ENCODE results near the gene KCND1. TPM values are rescaled to one million over a fixed set of nuclear protein-coding genes. Genes with fewer than 3 reads are reported as not detected.

The KCND1 gene
- total and polyA plus RNA-seq, 10 of the 15 experiments (the other 5 are each of a cell fraction or from before 2014, with no cell fraction given): 0.02 to 1.0 (median 0.39) TPM

DNA sequence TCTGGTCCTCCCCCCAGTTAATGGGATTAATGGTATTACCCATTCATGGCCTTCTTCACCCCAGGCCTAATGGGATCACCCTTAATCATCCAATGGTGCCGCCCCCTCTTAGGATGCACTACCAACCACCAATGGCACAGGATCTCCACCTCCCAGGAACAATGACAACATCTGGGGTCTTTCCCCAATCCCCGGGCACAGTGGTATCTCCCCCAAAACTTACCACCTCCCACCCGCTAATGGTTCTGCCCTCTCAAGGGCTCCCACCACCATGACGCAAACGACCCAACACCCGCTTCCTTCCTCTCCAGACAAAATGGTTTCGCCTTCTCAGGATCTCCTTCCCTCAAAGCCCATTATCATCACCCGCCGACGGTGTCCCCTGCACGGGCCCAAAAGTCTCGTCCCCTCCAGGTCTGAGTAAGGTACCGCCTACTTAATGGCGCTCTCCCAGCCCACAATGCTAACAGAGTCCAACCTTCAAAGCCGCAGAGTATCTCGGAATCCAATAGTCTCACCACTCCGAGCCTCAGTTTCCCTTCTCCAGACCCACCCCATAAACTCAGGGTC, 30.0 kb upstream of the KCND1 start:
- WGBS (ENCODE audit: insufficient coverage, insufficient replicate concordance, low lambda C conversion rate, missing lambda C conversion rate): 31% methylated on average over 17 of the region's 17 CpGs
- H3K4me1 ChIP-seq (ENCODE audit: control insufficient read depth, insufficient read depth, low read length): no peaks in the 10 kb centered on the region; the same call in none of the 2 replicates
- BruUV-seq (replicated peaks): TSS peak; percentile 69
- peak overlapping the region; percentile 62 for H3K4me3 ChIP-seq
- H3K4me2 ChIP-seq (ENCODE audit: control insufficient read depth, insufficient read depth): peak overlapping the region; percentile 49
- H3K79me2 ChIP-seq (ENCODE audit: control insufficient read depth, insufficient read depth, low read length): peaks cover 15% of the 10 kb centered on the region
- H4K20me1 ChIP-seq (ENCODE audit: control insufficient read depth, insufficient read depth): no peaks in the 10 kb centered on the region; the same call in 1 of the 2 replicates
- ChIA-PET POLR2A (interaction anchor here (0.9 to 2.1 kb wide), 7 partner anchors 11 to 201 kb away, joined by 3 to 19 read pairs (median 5); partner anchors contain the start of genes HDAC6, PQBP1, TFE3 and TIMM17B), RAD21 (ENCODE audit: unreplicated experiment) (interaction anchor here (0.7 to 1.4 kb wide), 4 partner anchors 29 to 270 kb away, joined by 3 to 9 read pairs (median 4); no protein-coding TSS in a partner anchor), SMC1A (ENCODE audit: uncharacterized antibody, unreplicated experiment) (interaction anchor here (1.1 to 1.8 kb wide), 2 partner anchors 40 to 42 kb away, joined by 3 to 7 read pairs; no protein-coding TSS in a partner anchor), CTCF (interaction anchor here (0.7 to 1.3 kb wide), 4 partner anchors 40 to 189 kb away, joined by 3 to 6 read pairs (median 3); no protein-coding TSS in a partner anchor)
- intact Hi-C loops (cut with micrococcal nuclease; ENCODE audit: unreplicated experiment) (loop anchor here (2.0 to 5.0 kb wide), 2 partner anchors 41 to 43 kb away; partner anchors contain the start of gene TFE3), in situ Hi-C loops (cut with MboI) (no loop called here)
- H3K9ac ChIP-seq (ENCODE audit: control insufficient read depth, insufficient read depth, low read length): peak overlapping the region; percentile 85
- no peaks in the 10 kb centered on the region for H3K9me3 ChIP-seq (replicated peaks; ENCODE audit: control insufficient read depth, insufficient read depth, low read length)
- ATAC-seq (peak; percentile 80), FAIRE-seq (no peak), DNase-seq (ENCODE audit: low read depth, low spot score) (peak; percentile 12)
- peak overlapping the region; percentile 87 for H3K27ac ChIP-seq (ENCODE audit: control insufficient read depth, insufficient read depth)
- peak overlapping the region; percentile 93 for H2AFZ ChIP-seq (ENCODE audit: control insufficient read depth, low read depth, low read length)
- peaks cover 0 to 8% of the 10 kb centered on the region in 2 experiments; a peak in 3 of 4 replicates for H3K36me3 ChIP-seq (ENCODE audit: control insufficient read depth in 2 of 2, insufficient read depth in 2 of 2, low read length in 1 of 2)
- H3K27me3 ChIP-seq (replicated peaks in 1 of 2; ENCODE audit: control insufficient read depth in 2 of 2, insufficient read depth in 2 of 2, low read length in 1 of 2): no peaks in the 10 kb centered on the region
- no peak for TF ChIP-seq ESRRA (IDR thresholded peaks at IDR 0.05; ENCODE audit: low read length)
- TF ChIP-seq SREBF1 (IDR thresholded peaks at IDR 0.05; ENCODE audit: low read length): peak; percentile 52
- TF ChIP-seq LARP7 (IDR thresholded peaks at IDR 0.05): no peak
- TF ChIP-seq, protein P1, sequence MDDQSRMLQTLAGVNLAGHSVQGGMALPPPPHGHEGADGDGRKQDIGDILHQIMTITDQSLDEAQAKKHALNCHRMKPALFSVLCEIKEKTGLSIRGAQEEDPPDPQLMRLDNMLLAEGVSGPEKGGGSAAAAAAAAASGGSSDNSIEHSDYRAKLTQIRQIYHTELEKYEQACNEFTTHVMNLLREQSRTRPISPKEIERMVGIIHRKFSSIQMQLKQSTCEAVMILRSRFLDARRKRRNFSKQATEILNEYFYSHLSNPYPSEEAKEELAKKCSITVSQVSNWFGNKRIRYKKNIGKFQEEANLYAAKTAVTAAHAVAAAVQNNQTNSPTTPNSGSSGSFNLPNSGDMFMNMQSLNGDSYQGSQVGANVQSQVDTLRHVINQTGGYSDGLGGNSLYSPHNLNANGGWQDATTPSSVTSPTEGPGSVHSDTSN (IDR thresholded peaks at IDR 0.05; ENCODE audit: insufficient replicate concordance, low read depth, low read length): no peak
- peak; percentile 68; the same call in 1 of the 2 replicates for TF ChIP-seq JUND (IDR thresholded peaks at IDR 0.05; ENCODE audit: low read depth, low read length)
- TF ChIP-seq, protein P2, sequence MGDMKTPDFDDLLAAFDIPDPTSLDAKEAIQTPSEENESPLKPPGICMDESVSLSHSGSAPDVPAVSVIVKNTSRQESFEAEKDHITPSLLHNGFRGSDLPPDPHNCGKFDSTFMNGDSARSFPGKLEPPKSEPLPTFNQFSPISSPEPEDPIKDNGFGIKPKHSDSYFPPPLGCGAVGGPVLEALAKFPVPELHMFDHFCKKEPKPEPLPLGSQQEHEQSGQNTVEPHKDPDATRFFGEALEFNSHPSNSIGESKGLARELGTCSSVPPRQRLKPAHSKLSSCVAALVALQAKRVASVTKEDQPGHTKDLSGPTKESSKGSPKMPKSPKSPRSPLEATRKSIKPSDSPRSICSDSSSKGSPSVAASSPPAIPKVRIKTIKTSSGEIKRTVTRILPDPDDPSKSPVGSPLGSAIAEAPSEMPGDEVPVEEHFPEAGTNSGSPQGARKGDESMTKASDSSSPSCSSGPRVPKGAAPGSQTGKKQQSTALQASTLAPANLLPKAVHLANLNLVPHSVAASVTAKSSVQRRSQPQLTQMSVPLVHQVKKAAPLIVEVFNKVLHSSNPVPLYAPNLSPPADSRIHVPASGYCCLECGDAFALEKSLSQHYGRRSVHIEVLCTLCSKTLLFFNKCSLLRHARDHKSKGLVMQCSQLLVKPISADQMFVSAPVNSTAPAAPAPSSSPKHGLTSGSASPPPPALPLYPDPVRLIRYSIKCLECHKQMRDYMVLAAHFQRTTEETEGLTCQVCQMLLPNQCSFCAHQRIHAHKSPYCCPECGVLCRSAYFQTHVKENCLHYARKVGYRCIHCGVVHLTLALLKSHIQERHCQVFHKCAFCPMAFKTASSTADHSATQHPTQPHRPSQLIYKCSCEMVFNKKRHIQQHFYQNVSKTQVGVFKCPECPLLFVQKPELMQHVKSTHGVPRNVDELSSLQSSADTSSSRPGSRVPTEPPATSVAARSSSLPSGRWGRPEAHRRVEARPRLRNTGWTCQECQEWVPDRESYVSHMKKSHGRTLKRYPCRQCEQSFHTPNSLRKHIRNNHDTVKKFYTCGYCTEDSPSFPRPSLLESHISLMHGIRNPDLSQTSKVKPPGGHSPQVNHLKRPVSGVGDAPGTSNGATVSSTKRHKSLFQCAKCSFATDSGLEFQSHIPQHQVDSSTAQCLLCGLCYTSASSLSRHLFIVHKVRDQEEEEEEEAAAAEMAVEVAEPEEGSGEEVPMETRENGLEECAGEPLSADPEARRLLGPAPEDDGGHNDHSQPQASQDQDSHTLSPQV (IDR thresholded peaks at IDR 0.05): no peak
- TF ChIP-seq IKZF1 (conservative IDR thresholded peaks at IDR 0.05): 0 out of 2 replicates have a peak, but pooled peaks have one; percentile 9
- TF ChIP-seq, protein P3, sequence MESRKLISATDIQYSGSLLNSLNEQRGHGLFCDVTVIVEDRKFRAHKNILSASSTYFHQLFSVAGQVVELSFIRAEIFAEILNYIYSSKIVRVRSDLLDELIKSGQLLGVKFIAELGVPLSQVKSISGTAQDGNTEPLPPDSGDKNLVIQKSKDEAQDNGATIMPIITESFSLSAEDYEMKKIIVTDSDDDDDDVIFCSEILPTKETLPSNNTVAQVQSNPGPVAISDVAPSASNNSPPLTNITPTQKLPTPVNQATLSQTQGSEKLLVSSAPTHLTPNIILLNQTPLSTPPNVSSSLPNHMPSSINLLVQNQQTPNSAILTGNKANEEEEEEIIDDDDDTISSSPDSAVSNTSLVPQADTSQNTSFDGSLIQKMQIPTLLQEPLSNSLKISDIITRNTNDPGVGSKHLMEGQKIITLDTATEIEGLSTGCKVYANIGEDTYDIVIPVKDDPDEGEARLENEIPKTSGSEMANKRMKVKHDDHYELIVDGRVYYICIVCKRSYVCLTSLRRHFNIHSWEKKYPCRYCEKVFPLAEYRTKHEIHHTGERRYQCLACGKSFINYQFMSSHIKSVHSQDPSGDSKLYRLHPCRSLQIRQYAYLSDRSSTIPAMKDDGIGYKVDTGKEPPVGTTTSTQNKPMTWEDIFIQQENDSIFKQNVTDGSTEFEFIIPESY (IDR thresholded peaks at IDR 0.05): no peak
- TF ChIP-seq CHD1 (IDR thresholded peaks at IDR 0.05; ENCODE audit: low read depth, low read length): peak; percentile 75; the same call in 1 of the 2 replicates
- peak; percentile 75; the same call in 1 of the 2 replicates for TF ChIP-seq MLLT1 (IDR thresholded peaks at IDR 0.05)
- no peak for TF ChIP-seq EZH2 (IDR thresholded peaks at IDR 0.05; ENCODE audit: borderline replicate concordance, control insufficient read depth, low read depth, low read length)

Measured in GM12878 (cell line).